B cell (primary cell): Measurements from ENCODE around the gene RGS6. TPM values are rescaled to one million over a fixed set of nuclear protein-coding genes. Genes with fewer than 3 reads are reported as not detected.

ENCODE experiments used
- ATAC-seq: fragments of 200-7000 bp; cut with Tn5 transposase; one replicate; pipeline ENCODE4 v1.10.0; 2021; ENCODE audit warnings: low read depth, mild to moderate bottlenecking, moderate number of reproducible peaks, moderate library complexity
- CTCF ChIA-PET: fragments of 350-600 bp; sonication (Branson Sonifier 250); formaldehyde crosslinking; loops from one replicate; lab custom pipeline; 2021; ENCODE audit warnings: antibody characterized with exemption, inconsistent platforms; lab: Charles Lee
- POLR2A ChIA-PET: fragments of 350-600 bp; sonication (Branson Sonifier 250); formaldehyde crosslinking; loops from one replicate; lab custom pipeline; 2021; ENCODE audit warnings: antibody characterized with exemption; lab: Charles Lee
- DNase-seq: peaks from one replicate; pipeline ENCODE4 v3.0.0; 2013
- H2AFZ ChIP-seq: 2 replicates; pipeline ENCODE4 v1.6.1; 2012; ENCODE audit warnings: mild to moderate bottlenecking, low read depth, low read length; ENCODE audit not compliant: insufficient read depth, poor library complexity, severe bottlenecking
- H3K27ac ChIP-seq, 2 donors: 1 replicate in 1 of 2; 2 replicates in 1 of 2; pipeline ENCODE4 v1.5.1; 2012 to 2013; ENCODE audit warnings: low read length in 2 of 2, mild to moderate bottlenecking in 2 of 2, moderate library complexity in 1 of 2
- H3K27me3 ChIP-seq, 4 experiments: fragments of 200-600 bp in 1 of 4; sonication (generic) in 1 of 4; replicated peaks in 1 of 4; 1 replicate in 2 of 4; 2 replicates in 2 of 4; pipeline versions ENCODE4 v1.6.1 to v1.7.0; 2013 to 2016; ENCODE audit warnings: low read length in 3 of 4, mild to moderate bottlenecking in 2 of 4, mixed read lengths in 1 of 4, moderate library complexity in 1 of 4; ENCODE audit not compliant: insufficient read depth in 4 of 4, control insufficient read depth in 3 of 4; ENCODE audit errors: control extremely low read depth in 1 of 4
- H3K36me3 ChIP-seq, 2 experiments: replicated peaks in 1 of 2; 1 replicate in 1 of 2; 2 replicates in 1 of 2; pipeline versions ENCODE4 v1.6.1 to v1.7.1; 2013; ENCODE audit warnings: low read length in 1 of 2; ENCODE audit not compliant: insufficient read depth in 2 of 2, control insufficient read depth in 1 of 2; ENCODE audit errors: control extremely low read depth in 1 of 2, extremely low read depth in 1 of 2
- H3K4me1 ChIP-seq, 2 donors: fragments of 200-600 bp in 1 of 2; sonication (generic) in 1 of 2; 1 replicate in 1 of 2; 2 replicates in 1 of 2; pipeline versions ENCODE4 v1.5.1 to v1.6.1; 2013 to 2017; ENCODE audit warnings: low read length in 2 of 2; ENCODE audit not compliant: control insufficient read depth in 2 of 2, insufficient read depth in 2 of 2
- H3K4me2 ChIP-seq: replicated peaks from 2 replicates; pipeline ENCODE3; 2012; ENCODE audit warnings: mild to moderate bottlenecking, low read depth, low read length; ENCODE audit not compliant: poor library complexity, severe bottlenecking
- H3K4me3 ChIP-seq, 5 experiments: fragments of 200-600 bp in 1 of 5; sonication (generic) in 1 of 5; 1 replicate in 3 of 5; 2 replicates in 2 of 5; pipeline versions ENCODE4 v1.5.1 to v1.7.0; 2011 to 2016; ENCODE audit warnings: low read length in 4 of 5, mild to moderate bottlenecking in 4 of 5, low read depth in 2 of 5, control low read depth in 1 of 5, moderate library complexity in 1 of 5; ENCODE audit not compliant: insufficient read depth in 1 of 5; ENCODE audit errors: control extremely low read depth in 1 of 5, extremely low read depth in 1 of 5
- H3K79me2 ChIP-seq: fragments of 200-600 bp; sonication (generic); one replicate; pipeline ENCODE4 v1.6.0; 2016; ENCODE audit warnings: low read length; ENCODE audit not compliant: control insufficient read depth, insufficient read depth
- H3K9ac ChIP-seq: fragments of 200-600 bp; sonication (generic); 2 replicates; pipeline ENCODE4 v1.6.1; 2017; ENCODE audit warnings: mild to moderate bottlenecking, low read length, moderate library complexity
- H3K9me3 ChIP-seq, 3 donors: one replicate each; pipeline versions ENCODE4 v1.6.1 to v1.7.1; 2013; ENCODE audit warnings: low read length in 2 of 3; ENCODE audit not compliant: control insufficient read depth in 2 of 3, insufficient read depth in 1 of 3; ENCODE audit errors: control extremely low read depth in 1 of 3
- H4K20me1 ChIP-seq: 2 replicates; pipeline ENCODE4 v1.6.0; 2012; ENCODE audit warnings: mild to moderate bottlenecking, low read length; ENCODE audit not compliant: insufficient read depth, control insufficient read depth, poor library complexity, severe bottlenecking
- H3K27ac Mint-ChIP-seq: one replicate; pipeline ENCODE4 v1.8.0; 2021; ENCODE audit warnings: mixed read lengths
- H3K27me3 Mint-ChIP-seq: one replicate; pipeline ENCODE4 v1.8.0; 2021; ENCODE audit warnings: mixed read lengths
- H3K4me1 Mint-ChIP-seq: one replicate; pipeline ENCODE4 v1.8.0; 2021; ENCODE audit warnings: mixed read lengths
- H3K4me3 Mint-ChIP-seq: one replicate; pipeline ENCODE4 v1.8.0; 2021; ENCODE audit warnings: mixed read lengths
- H3K9me3 Mint-ChIP-seq: one replicate; pipeline ENCODE4 v1.8.0; 2022; ENCODE audit warnings: mixed read lengths; ENCODE audit not compliant: insufficient read depth
- CTCF ChIP-seq: fragments of 200-600 bp; IDR thresholded peaks from one replicate; pipeline ENCODE4 v1.8.0; 2022; ENCODE audit warnings: antibody characterized with exemption, mild to moderate bottlenecking
- EZH2 ChIP-seq: IDR thresholded peaks from 2 replicates; pipeline ENCODE4 v1.6.1; 2012; ENCODE audit warnings: borderline replicate concordance, low read depth, mild to moderate bottlenecking, moderate library complexity, low read length; ENCODE audit not compliant: insufficient read depth, poor library complexity, severe bottlenecking
- WGBS: methylation state at CpG from one replicate; pipeline ENCODE4 v1.1.5; 2013; ENCODE audit warnings: missing lambda C conversion rate; ENCODE audit not compliant: insufficient coverage; 5-methylcytosine and 5-hydroxymethylcytosine counted together
- intact Hi-C: fragments of 100-400 bp; cut with micrococcal nuclease; formaldehyde crosslinking; loops from one replicate; pipeline ENCODE4 v1.10.0; 2022
- polyA plus RNA-seq: library from polyadenylated mRNA; depleted of rRNA; stranded (reverse); fragments of >200 nt; gene quantifications from 2 replicates; pipeline ENCODE4 v1.2.3, GENCODE V29; 2012
- total RNA-seq, 2 donors: library from RNA; stranded (reverse); fragments of 120-200 nt in 1 of 2; gene quantifications; 1 replicate in 1 of 2; 2 replicates in 1 of 2; pipeline versions ENCODE4 v1.2.3 to v1.2.4, GENCODE V29; 2013 to 2022

Gene RGS6
- total and polyA plus RNA-seq, 2 donors (not counting 1 experiment from before 2014, with no cell fraction given), result 0.07 TPM; not detected in 1

- WGBS, result no CpG with 5 or more reads among the region's 1 CpG
- H3K27ac ChIP-seq, result no peak overlapping the region
- H3K36me3 ChIP-seq, result no peaks in the 10 kb centered on the region
- intact Hi-C loops, result no loop called here
- H3K4me3 ChIP-seq, result no peak overlapping the region
- no peak overlapping the region for H3K9ac ChIP-seq
- H3K27me3 ChIP-seq, result no peaks in the 10 kb centered on the region
- no peak for ATAC-seq
- H3K4me1 ChIP-seq, result no peaks in the 10 kb centered on the region
- H3K27me3 Mint-ChIP-seq, result peaks cover 20% of the 10 kb centered on the region
- H3K9me3 Mint-ChIP-seq, result no peaks in the 10 kb centered on the region
- no peak overlapping the region for H3K4me3 Mint-ChIP-seq
- H4K20me1 ChIP-seq, result no peaks in the 10 kb centered on the region
- no peak overlapping the region for H2AFZ ChIP-seq
- no peaks in the 10 kb centered on the region for H3K79me2 ChIP-seq
- ChIA-PET CTCF (no interaction called here), POLR2A (no interaction called here)
- H3K9me3 ChIP-seq, result peaks cover 0 to 2% (median 0%) of the 10 kb centered on the region in 3 donors
- no peak overlapping the region for H3K4me2 ChIP-seq
- H3K27ac Mint-ChIP-seq, result no peak overlapping the region
- DNase-seq, result no peak
- no peaks in the 10 kb centered on the region for H3K4me1 Mint-ChIP-seq
- no peak for TF ChIP-seq EZH2
- TF ChIP-seq CTCF, result no peak
These were observed 35.5 kb downstream of the RGS6 start for GRCh38 chr14:71967704-71968103.

DNA sequence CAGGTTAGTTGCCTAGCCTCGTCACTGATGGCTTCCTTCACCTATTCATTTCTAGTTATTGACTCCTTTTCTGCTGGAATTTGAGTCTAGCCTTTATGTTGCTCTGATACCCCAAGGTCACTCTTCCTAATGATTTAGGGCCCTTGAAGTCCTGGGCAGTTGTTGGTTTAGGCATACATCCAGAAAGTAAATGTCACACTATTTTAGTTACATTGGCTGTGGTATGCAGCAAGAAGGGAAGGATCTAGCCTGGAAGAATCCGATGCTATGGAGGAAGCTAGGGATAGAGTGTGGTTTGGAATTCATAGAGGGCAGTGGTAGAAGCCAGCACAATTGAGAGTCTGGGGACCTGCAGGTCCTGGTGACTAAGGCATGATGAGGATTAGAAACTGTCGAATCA, 38.0 kb downstream of the RGS6 start:
- Mint-ChIP-seq H3K4me1 (no peaks in the 10 kb centered on the region), H3K27ac (no peak overlapping the region), H3K4me3 (no peak overlapping the region), H3K9me3 (no peaks in the 10 kb centered on the region), H3K27me3 (peaks cover 13% of the 10 kb centered on the region)
- H3K27ac ChIP-seq, result no peak overlapping the region
- ATAC-seq (no peak), DNase-seq (no peak)
- H4K20me1 ChIP-seq, result no peaks in the 10 kb centered on the region
- TF ChIP-seq CTCF (no peak), EZH2 (no peak)
- H3K79me2 ChIP-seq, result no peaks in the 10 kb centered on the region
- CTCF ChIA-PET, result no interaction called here
- no peaks in the 10 kb centered on the region for H3K4me1 ChIP-seq
- no peak overlapping the region for H3K4me2 ChIP-seq
- no peak overlapping the region for H3K4me3 ChIP-seq
- H3K9me3 ChIP-seq, result peaks cover 0 to 2% (median under 1%) of the 10 kb centered on the region in 3 donors
- H2AFZ ChIP-seq, result no peak overlapping the region
- H3K27me3 ChIP-seq, result no peaks in the 10 kb centered on the region
- no peak overlapping the region for H3K9ac ChIP-seq
- intact Hi-C loops, result no loop called here
- POLR2A ChIA-PET, result no interaction called here
- 95% methylated on average over 2 of the region's 3 CpGs for WGBS
- H3K36me3 ChIP-seq, result no peaks in the 10 kb centered on the region
